ENCODE data around the gene ERC1. TPM values are rescaled to one million over a fixed set of nuclear protein-coding genes. Genes with fewer than 3 reads are reported as not detected.

ERC1 gene
- total RNA-seq, 2 donors from 2014 or later, result 40.3 to 43.0 TPM

DNA sequence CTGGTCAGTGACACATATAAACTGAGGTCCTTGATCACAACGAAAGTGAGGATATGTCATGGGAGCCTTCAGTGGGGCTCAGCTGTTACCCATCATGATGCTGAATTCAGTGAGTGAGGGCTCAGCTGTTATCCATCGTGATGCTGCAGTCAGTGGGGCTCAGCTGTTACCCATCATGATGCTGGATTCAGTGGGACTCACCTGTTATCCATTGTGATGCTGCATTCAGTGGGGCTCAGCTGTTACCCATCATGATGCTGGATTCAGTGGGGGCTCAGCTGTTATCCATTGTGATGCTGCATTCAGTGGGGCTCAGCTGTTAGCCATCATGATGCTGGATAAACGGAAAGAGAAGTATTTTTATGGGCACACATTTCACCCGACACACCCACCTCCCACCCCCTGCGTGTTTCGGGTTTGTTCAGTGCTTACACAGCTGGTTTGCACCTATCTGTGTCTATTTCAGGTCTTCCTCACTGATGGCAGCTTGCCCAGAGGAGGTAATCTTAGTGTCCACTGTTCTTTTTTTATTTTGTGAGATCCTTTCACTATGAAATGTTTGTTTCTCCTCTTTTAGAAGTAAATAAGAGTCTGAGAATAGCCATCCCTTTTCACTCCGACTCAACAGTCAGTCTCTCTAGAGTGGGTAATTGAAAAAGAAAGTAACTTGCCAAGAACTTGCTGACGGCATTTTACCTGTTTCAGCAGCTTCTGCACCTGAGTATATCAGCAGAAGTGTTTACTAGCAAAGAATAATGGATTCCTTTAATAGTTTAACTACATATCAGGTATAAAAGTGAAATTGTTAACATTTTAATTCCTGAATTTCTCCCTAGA is 183.0 kb downstream of the ERC1 start:
- Histone ChIP-seq H3K27me3 (no peaks in the 10 kb centered on the region), H3K4me1 (peaks cover 0 to 18% of the 10 kb centered on the region in 2 donors), H3K9me3 (no peaks in the 10 kb centered on the region), H3K36me3 (peaks cover 3% of the 10 kb centered on the region), H3K4me3 (no peak overlapping the region), H3K27ac (no peak overlapping the region)
- TF ChIP-seq, protein P1, sequence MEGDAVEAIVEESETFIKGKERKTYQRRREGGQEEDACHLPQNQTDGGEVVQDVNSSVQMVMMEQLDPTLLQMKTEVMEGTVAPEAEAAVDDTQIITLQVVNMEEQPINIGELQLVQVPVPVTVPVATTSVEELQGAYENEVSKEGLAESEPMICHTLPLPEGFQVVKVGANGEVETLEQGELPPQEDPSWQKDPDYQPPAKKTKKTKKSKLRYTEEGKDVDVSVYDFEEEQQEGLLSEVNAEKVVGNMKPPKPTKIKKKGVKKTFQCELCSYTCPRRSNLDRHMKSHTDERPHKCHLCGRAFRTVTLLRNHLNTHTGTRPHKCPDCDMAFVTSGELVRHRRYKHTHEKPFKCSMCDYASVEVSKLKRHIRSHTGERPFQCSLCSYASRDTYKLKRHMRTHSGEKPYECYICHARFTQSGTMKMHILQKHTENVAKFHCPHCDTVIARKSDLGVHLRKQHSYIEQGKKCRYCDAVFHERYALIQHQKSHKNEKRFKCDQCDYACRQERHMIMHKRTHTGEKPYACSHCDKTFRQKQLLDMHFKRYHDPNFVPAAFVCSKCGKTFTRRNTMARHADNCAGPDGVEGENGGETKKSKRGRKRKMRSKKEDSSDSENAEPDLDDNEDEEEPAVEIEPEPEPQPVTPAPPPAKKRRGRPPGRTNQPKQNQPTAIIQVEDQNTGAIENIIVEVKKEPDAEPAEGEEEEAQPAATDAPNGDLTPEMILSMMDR (IDR thresholded peaks at IDR 0.05), result no peak
- DNase-seq (ENCODE audit: low spot score), result no peak

DNA sequence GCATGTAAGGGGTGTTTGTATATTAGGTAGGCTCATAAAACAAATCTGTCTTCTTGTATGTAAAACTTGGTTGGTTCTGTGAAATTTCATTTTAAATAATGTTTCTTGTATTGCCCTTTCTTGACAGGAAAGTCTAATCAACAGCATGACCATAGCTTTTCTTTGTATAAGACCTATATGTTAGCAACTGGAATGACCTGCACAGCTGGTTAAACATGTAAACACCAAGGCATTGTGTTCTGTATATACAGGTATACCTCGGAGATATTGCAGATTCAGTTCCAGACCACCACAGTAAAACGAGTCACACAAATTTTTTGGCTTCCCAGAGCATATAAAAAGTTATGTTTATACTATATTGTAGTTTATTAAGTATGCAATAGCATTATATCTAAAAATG is 183.6 kb downstream of the ERC1 start:
- no peaks in the 10 kb centered on the region for H3K27me3 ChIP-seq
- H3K36me3 ChIP-seq, result no peaks in the 10 kb centered on the region
- DNase-seq (ENCODE audit: low spot score), result no peak
- H3K4me1 ChIP-seq, result peaks cover 0 to 18% of the 10 kb centered on the region in 2 donors
- no peak overlapping the region for H3K27ac ChIP-seq
- H3K9me3 ChIP-seq, result no peaks in the 10 kb centered on the region
- TF ChIP-seq, protein P1 (IDR thresholded peaks at IDR 0.05), result no peak
- H3K4me3 ChIP-seq, result no peak overlapping the region

DNA sequence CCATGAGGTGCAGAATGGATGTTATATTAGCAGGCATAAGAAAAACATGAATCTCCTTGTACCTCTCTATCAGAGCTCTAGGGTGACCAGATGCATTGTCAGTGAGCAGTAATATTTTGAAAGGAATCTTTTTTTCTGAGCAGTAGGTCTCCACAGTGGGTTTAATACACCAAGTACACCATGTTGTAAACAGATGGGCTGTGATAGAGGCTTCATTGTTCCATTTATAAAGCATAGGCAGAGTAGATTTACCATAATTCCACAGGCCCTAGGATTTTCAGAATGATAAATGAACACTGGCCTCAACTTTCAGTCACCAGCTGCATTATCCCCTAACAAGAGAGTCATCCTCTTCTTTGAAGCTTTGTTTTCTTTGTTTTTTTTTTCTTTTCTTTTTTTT is 185.2 kb downstream of the ERC1 start:
- H3K27ac ChIP-seq, result no peak overlapping the region
- TF ChIP-seq, protein P1 (IDR thresholded peaks at IDR 0.05), result no peak
- no peaks in the 10 kb centered on the region for H3K27me3 ChIP-seq
- H3K9me3 ChIP-seq, result no peaks in the 10 kb centered on the region
- H3K4me1 ChIP-seq, result peaks cover 0 to 18% of the 10 kb centered on the region in 2 donors
- no peaks in the 10 kb centered on the region for H3K36me3 ChIP-seq
- H3K4me3 ChIP-seq, result no peak overlapping the region
- no peak for DNase-seq (ENCODE audit: low spot score)

DNA sequence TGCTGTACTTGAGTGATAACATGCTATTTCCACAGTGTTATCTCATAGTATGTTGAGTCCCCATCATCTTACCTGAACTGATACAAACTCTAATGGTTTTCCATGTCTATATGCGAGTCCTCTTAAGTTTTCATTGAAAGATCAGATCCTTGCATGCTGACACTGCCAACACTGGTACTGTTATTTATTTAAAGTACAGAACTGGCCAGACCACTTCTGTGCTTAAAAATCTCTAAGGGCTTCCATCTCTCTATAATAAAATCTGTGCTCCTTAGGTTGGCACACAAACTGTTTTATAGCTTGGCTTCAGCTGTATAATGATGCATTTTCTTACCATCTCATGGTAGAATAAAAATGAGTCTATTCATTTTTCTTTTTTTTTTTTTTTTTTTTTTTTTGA is 188.1 kb downstream of the ERC1 start:
- H3K27me3 ChIP-seq, result no peaks in the 10 kb centered on the region
- TF ChIP-seq, protein P1 (IDR thresholded peaks at IDR 0.05), result no peak
- no peak overlapping the region for H3K4me3 ChIP-seq
- peaks cover 0 to 2% of the 10 kb centered on the region in 2 donors for H3K4me1 ChIP-seq
- DNase-seq (ENCODE audit: low spot score), result no peak
- no peaks in the 10 kb centered on the region for H3K9me3 ChIP-seq
- H3K36me3 ChIP-seq, result peaks cover 14% of the 10 kb centered on the region
- H3K27ac ChIP-seq, result no peak overlapping the region

DNA sequence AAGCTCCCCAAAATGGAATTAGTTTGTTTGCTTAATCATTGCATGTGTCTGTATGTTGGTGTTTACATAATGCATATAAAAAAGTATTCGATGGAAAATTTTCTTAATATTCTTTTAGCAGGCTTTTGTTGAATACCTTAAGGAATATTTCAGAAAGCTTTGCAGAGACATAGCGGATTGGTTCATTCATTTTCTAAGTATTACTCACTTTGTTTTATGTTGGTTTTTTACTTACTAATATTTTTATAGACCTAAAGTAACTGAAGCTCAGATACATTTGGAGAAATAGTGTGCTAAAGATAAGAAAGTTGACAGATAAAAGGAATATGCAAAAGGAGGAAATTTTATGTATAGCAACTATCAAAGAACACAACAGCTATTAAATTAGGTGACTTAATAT is 191.0 kb downstream of the ERC1 start:
- Histone ChIP-seq H3K9me3 (no peaks in the 10 kb centered on the region), H3K36me3 (peaks cover 22% of the 10 kb centered on the region), H3K27ac (no peak overlapping the region), H3K27me3 (no peaks in the 10 kb centered on the region), H3K4me1 (no peaks in the 10 kb centered on the region), H3K4me3 (no peak overlapping the region)
- TF ChIP-seq, protein P1 (IDR thresholded peaks at IDR 0.05), result no peak
- no peak for DNase-seq (ENCODE audit: low spot score)

Data from right atrium auricular region (tissue), 2 donors.